ENCODE data around the gene GNA14. TPM values are rescaled to one million over a fixed set of nuclear protein-coding genes. Genes with fewer than 3 reads are reported as not detected.
"Not testable (repeated sequence)": the region's sequence is repeated elsewhere in the genome, so short reads cannot be mapped to it uniquely, and the experiment has no call there.

GNA14 gene
- total RNA-seq, 1 donor from 2014 or later: 8.0 TPM

- no peak for DNase-seq (ENCODE audit: low spot score)
- ATAC-seq: no peak
- intact Hi-C loops (cut with DNase I): no loop called here
These were observed 137.5 kb downstream of the GNA14 start for GRCh38 chr9:77510666-77511065.

- ATAC-seq (no peak), DNase-seq (ENCODE audit: low spot score) (no peak)
- intact Hi-C loops (cut with DNase I): no loop called here
These were observed 139.7 kb downstream of the GNA14 start for GRCh38 chr9:77508396-77508795.

- DNase-seq (ENCODE audit: low spot score) (no peak), ATAC-seq (peak; percentile 90)
- intact Hi-C loops (cut with DNase I): no loop called here
These were observed 140.7 kb downstream of the GNA14 start for GRCh38 chr9:77507212-77507961.

- intact Hi-C loops (cut with DNase I): no loop called here
- no peak for DNase-seq (ENCODE audit: low spot score)
- no peak for ATAC-seq
These were observed 142.9 kb downstream of the GNA14 start for GRCh38 chr9:77505232-77505631.

- no peak for DNase-seq (ENCODE audit: low spot score)
- ATAC-seq: no peak
- intact Hi-C loops (cut with DNase I): no loop called here
These were observed 145.6 kb downstream of the GNA14 start for GRCh38 chr9:77502568-77502967.

GRCh38 chr9:77498891-77499290 is 149.2 kb downstream of the GNA14 start:
- intact Hi-C loops (cut with DNase I): no loop called here
- ATAC-seq (peak; percentile 69), DNase-seq (ENCODE audit: low spot score) (no peak)

- no peak for ATAC-seq
- intact Hi-C loops (cut with DNase I): no loop called here
These were observed 150.6 kb downstream of the GNA14 start for GRCh38 chr9:77497322-77498198.

GRCh38 chr9:77495834-77496671 is 152.1 kb downstream of the GNA14 start:
- DNase-seq (ENCODE audit: low spot score): no peak
- intact Hi-C loops (cut with DNase I): no loop called here
- ATAC-seq: peak; percentile 77

More at GRCh38 chr9:77497322-77498198, 150.6 kb downstream of the GNA14 start:
- no peak for DNase-seq (ENCODE audit: low spot score)

- DNase-seq (ENCODE audit: low spot score); intact Hi-C loops (cut with DNase I); ATAC-seq: not testable (repeated sequence)
These were observed 157.8 kb downstream of the GNA14 start for GRCh38 chr9:77490279-77490678.

GRCh38 chr9:77489405-77490163 is 158.5 kb downstream of the GNA14 start:
- ATAC-seq; intact Hi-C loops (cut with DNase I); DNase-seq (ENCODE audit: low spot score): not testable (repeated sequence)

GRCh38 chr9:77488439-77489126 is 159.5 kb downstream of the GNA14 start:
- DNase-seq (ENCODE audit: low spot score) (no peak), ATAC-seq (no peak)
- intact Hi-C loops (cut with DNase I): no loop called here

- intact Hi-C loops (cut with DNase I): no loop called here
- DNase-seq (ENCODE audit: low spot score) (no peak), ATAC-seq (no peak)
These were observed 161.2 kb downstream of the GNA14 start for GRCh38 chr9:77486968-77487367.

GRCh38 chr9:77486463-77486862 is 161.7 kb downstream of the GNA14 start:
- intact Hi-C loops (cut with DNase I): no loop called here
- ATAC-seq (no peak), DNase-seq (ENCODE audit: low spot score) (no peak)

GRCh38 chr9:77475641-77476473 is 172.3 kb downstream of the GNA14 start:
- DNase-seq (ENCODE audit: low spot score) (no peak), ATAC-seq (peak; percentile 76)
- intact Hi-C loops (cut with DNase I): no loop called here

GRCh38 chr9:77474936-77475335 is 173.2 kb downstream of the GNA14 start:
- intact Hi-C loops (cut with DNase I): no loop called here

GRCh38 chr9:77472646-77473045 is 175.5 kb downstream of the GNA14 start:
- intact Hi-C loops (cut with DNase I): no loop called here
- no peak for DNase-seq (ENCODE audit: low spot score)
- no peak for ATAC-seq

More at GRCh38 chr9:77474936-77475335, 173.2 kb downstream of the GNA14 start:
- no peak for DNase-seq (ENCODE audit: low spot score)
- no peak for ATAC-seq

- ATAC-seq (no peak), DNase-seq (ENCODE audit: low spot score) (no peak)
- intact Hi-C loops (cut with DNase I): no loop called here
These were observed 176.6 kb downstream of the GNA14 start for GRCh38 chr9:77471572-77471971.
